HL-60 (cell line): ENCODE data around the gene WDR7.

Experiments used
- DNase-seq, 2 experiments: peaks; one replicate each; pipeline ENCODE4 v3.0.0-alpha.2; 2010 to 2020; ENCODE audit warnings: low read depth in 1 of 2, low spot score in 1 of 2
- H3K27ac ChIP-seq: fragments of 250-450 bp; sonication (Bioruptor Pico); replicated peaks from 2 replicates; pipeline ENCODE4 v1.5.1; 2020; ENCODE audit warnings: mild to moderate bottlenecking, moderate library complexity
- H3K27me3 ChIP-seq: fragments of 250-450 bp; sonication (Bioruptor Pico); 2 replicates; pipeline ENCODE4 v1.5.1; 2021; ENCODE audit warnings: mild to moderate bottlenecking, moderate library complexity; ENCODE audit not compliant: insufficient read depth, poor library complexity, severe bottlenecking
- H3K4me3 ChIP-seq: replicated peaks from 2 replicates; pipeline ENCODE4 v1.5.1; 2011; ENCODE audit warnings: mild to moderate bottlenecking, control low read depth, low read length; ENCODE audit not compliant: insufficient read depth
- CTCF ChIP-seq: IDR thresholded peaks from one replicate; pipeline ENCODE4 v1.5.1; 2011; ENCODE audit warnings: low read length, control low read depth, inconsistent platforms; ENCODE audit not compliant: insufficient read depth
- GABPA ChIP-seq: IDR thresholded peaks from 2 replicates; pipeline ENCODE4 v1.6.1; 2012; ENCODE audit warnings: low read depth
- POLR2AphosphoS5 ChIP-seq: IDR thresholded peaks from 2 replicates; pipeline ENCODE4 v1.6.1; 2012; ENCODE audit warnings: low read depth
- SPI1 ChIP-seq: IDR thresholded peaks from 2 replicates; pipeline ENCODE4 v1.6.1; 2012; ENCODE audit warnings: low read depth, mild to moderate bottlenecking, borderline replicate concordance
- TF ChIP-seq, protein P1 (sequence below): IDR thresholded peaks from 2 replicates; pipeline ENCODE4 v1.6.1; 2012; ENCODE audit warnings: low read depth; ENCODE audit not compliant: insufficient replicate concordance

WDR7 gene

GRCh38 chr18:56715121-56715520, 64.0 kb downstream of the WDR7 start:
- Histone ChIP-seq H3K4me3 (no peak overlapping the region), H3K27me3 (no peaks in the 10 kb centered on the region), H3K27ac (no peak overlapping the region)
- TF ChIP-seq GABPA, result no peak
- no peak for TF ChIP-seq SPI1
- no peak for TF ChIP-seq CTCF
- TF ChIP-seq POLR2AphosphoS5, result no peak
- TF ChIP-seq, protein P1, sequence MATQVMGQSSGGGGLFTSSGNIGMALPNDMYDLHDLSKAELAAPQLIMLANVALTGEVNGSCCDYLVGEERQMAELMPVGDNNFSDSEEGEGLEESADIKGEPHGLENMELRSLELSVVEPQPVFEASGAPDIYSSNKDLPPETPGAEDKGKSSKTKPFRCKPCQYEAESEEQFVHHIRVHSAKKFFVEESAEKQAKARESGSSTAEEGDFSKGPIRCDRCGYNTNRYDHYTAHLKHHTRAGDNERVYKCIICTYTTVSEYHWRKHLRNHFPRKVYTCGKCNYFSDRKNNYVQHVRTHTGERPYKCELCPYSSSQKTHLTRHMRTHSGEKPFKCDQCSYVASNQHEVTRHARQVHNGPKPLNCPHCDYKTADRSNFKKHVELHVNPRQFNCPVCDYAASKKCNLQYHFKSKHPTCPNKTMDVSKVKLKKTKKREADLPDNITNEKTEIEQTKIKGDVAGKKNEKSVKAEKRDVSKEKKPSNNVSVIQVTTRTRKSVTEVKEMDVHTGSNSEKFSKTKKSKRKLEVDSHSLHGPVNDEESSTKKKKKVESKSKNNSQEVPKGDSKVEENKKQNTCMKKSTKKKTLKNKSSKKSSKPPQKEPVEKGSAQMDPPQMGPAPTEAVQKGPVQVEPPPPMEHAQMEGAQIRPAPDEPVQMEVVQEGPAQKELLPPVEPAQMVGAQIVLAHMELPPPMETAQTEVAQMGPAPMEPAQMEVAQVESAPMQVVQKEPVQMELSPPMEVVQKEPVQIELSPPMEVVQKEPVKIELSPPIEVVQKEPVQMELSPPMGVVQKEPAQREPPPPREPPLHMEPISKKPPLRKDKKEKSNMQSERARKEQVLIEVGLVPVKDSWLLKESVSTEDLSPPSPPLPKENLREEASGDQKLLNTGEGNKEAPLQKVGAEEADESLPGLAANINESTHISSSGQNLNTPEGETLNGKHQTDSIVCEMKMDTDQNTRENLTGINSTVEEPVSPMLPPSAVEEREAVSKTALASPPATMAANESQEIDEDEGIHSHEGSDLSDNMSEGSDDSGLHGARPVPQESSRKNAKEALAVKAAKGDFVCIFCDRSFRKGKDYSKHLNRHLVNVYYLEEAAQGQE, result no peak
- no peak for DNase-seq

DNA sequence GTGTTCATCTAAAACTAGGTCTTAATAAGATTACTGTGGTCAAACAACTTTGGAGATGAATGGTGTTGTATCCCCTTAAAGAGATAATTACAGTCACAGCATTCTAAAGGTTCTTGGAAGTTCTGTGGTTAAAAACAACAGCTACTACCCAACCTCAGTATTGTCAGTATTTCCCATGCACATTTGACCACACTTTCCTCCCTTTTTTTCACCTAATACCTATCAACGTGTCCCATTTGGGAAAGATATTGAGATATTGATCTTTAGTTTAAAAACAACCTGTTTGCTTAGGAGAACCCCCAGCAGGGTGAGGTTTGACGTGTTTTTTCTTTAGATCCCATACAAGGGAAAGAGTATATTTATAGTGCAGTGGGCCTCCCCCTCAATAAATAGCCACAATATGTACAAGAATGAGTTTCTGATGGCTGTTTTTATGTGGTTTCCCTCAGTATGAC, 65.6 kb downstream of the WDR7 start:
- H3K27ac ChIP-seq, result no peak overlapping the region
- no peak overlapping the region for H3K4me3 ChIP-seq
- no peaks in the 10 kb centered on the region for H3K27me3 ChIP-seq
- TF ChIP-seq SPI1 (no peak), CTCF (no peak), POLR2AphosphoS5 (no peak), GABPA (no peak)
- TF ChIP-seq, protein P1, result no peak
- no peak for DNase-seq

- no peak for DNase-seq
- H3K27me3 ChIP-seq, result no peaks in the 10 kb centered on the region
- H3K4me3 ChIP-seq, result no peak overlapping the region
- TF ChIP-seq, protein P1, result no peak
- TF ChIP-seq SPI1, result no peak
- no peak for TF ChIP-seq GABPA
- no peak for TF ChIP-seq POLR2AphosphoS5
- no peak for TF ChIP-seq CTCF
- H3K27ac ChIP-seq, result no peak overlapping the region
These were observed 69.9 kb downstream of the WDR7 start for GRCh38 chr18:56721031-56721430.
